Stimulated activated CD8-positive, alpha-beta memory T cell treated with anti-CD3 and anti-CD28 coated beads, Interleukin-7, amount 100 ng/mL, for 4 hours (primary cell): ENCODE data around the gene CALML3.

Source experiments
- DNase-seq, 2 donors: peaks; one replicate each; pipeline ENCODE4 v3.0.0-alpha.2; 2020; ENCODE audit warnings: low read depth in 2 of 2

Gene CALML3

DNA sequence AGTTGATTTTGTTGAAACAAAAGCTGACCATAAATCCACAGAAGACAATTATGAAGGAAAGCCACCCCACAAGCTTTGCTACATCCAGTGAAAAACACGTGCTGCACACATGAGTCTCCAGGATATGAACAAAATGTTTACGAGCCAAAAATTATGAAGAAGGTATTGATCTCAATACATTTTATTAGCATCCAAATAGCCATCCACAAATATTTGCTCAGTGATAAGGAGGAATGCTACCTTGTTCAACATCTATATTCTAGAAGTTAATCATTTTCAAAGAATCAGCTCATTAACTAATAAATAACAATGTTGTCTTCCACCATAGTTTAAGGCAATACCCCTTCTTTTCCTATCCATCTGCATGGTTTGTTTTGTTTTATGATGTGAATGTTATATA lies 42.7 kb downstream of the CALML3 start:
- DNase-seq: no peak

DNA sequence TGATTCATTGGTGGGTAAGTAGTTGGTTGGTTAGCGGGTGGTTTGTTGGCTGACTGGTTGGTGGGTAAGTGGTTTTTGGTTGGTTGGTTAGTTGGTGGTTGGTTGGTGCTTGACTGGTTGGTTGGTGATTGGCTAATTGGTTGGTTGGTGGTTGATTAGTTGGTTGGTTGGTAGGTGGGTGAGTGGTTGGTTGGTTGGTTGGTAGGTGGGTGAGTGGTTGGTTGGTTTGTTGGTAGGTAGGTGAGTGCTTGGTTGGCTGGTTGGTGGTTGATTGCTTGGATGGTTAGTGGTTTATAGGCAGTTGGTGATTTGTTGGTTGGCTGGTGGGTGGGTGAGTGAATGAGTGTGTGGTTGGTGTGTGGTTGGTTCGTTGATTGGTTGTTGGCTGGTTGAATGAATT lies 44.2 kb downstream of the CALML3 start:
- DNase-seq: no peak

DNA sequence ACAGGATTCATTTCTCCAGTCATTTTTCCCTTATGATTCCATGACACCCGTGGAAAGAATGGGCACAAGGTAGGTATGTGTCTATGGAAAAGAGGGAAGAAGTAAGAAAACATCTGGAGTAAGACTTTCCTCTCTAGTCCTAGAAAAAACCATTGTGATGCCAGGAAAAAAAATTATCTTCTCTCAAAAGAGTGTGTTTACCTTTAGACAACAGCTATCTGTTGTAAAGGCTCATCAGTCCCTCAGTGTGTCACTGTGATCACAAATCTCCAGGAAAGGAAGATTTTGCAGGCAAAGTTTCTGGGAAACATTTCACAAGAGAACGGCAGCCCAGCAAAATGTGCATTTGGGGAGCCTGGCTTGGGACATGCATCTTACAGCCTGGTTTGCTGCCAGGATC lies 44.8 kb downstream of the CALML3 start:
- no peak for DNase-seq

DNA sequence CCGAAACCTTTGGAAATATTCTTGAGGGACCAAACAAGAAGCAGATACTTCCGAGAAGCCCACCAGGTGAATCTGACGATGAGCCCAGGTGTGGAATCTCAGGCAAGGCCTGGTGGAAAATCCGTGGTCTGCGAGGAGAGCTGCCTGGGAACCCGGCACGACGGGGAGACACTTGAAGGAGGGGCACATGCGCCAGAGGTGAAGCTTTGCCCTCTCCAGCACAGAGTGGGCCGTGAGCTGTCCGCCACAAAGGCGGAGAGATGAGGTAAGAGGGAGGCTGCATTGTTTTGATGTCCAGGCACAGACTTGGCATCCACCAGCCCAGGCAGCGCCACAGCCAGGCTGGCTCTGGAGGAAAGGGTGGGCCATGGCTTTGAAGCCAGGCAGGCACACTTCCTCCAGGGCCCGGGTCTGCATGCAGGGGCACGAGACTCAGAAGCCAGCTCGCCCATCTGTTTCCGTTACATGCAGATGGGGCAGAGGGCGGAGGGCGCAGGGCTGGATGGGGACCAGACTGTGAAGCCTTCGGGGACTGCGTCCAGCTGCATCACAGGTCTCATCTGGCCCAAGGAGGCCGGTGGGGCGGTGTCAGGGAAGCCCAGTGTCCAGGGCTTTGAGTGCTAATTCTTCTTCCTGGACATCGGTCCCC lies 45.4 kb downstream of the CALML3 start:
- no peak for DNase-seq

DNA sequence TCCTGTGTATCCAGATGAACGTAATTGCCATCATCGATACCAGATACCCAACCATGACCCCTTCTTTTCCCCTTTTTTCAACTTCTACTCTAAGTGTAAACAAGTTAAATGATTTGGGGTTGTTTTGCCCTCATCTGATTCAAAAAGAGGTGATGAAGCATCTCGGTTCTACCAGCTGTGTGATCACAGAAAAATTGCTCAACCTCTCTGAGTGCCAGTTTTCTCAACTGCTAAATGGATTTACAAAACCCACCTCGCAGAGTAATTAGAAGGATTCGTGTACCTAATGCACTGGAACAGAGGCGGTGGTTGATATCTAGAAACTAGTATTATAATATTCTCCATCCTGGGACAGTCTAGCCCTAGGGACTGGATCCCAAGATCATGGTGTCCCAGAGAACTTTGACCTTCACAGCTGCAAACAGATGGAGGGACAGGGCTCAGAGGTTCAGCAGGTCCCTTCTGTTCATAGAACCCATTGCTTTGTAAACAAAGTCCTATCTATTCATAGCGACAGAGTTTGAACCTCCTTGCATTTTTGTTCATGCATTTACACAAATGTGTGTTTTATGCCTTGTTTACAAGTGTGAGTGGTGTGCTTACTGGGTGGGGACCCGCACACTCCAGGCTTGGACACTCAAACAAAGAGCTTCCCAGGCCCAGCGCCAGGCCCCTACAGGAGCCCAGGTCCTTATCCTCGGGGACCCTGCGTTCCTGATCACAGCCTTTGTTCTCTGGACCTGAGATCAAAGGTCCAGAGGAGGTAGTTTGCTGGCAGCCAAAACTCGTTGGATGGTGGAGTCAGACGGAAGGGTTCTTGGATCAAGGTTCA lies 46.4 kb downstream of the CALML3 start:
- no peak for DNase-seq

DNA sequence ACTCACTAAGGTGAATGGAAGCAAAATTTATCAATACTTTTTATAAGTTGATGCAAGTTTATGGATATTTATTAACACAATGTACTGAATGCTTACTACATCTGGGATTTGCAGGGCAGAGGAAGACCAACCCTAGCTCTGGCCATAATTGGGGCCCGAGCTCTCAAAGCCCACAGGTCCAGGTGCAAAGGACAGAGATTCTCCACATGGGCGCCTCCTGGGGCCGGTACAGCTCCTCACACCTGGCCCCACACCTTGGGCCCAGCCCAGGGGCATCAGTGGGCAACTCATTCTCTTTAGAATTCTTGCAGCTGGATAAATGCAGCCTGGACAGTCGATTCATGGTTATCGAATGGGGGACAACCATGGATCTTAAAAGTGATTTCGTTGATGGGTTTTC lies 47.1 kb downstream of the CALML3 start:
- DNase-seq: no peak

DNA sequence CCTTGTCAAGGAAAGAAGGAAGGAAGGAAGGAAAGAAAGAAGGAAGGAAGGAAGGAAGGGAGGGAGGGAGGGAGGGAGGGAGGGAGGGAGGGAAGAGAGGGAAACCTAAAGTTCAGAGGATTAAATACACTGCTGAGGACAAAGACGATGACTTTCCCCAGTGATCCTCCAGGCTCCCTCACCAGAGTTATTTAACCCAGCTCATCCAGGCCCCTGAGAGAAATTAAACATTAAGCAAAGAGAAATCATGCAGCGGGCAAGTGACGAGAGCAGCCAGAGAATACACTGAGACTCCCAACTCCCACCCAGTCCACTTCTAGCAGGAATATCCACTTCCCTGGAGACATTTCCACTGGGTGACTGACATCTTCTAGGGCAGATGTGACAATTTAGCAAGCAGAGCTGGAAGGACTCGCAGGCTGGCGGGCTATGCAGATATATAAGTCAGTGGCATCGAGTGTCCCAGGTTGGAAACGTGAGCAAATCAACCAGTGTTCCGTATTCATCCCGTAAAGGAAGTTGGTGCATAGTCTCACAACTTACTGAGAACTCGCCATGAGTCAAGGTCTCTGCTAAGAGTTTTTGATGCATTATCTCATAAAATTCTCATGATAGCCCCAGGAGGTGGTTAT lies 48.7 kb downstream of the CALML3 start:
- no peak for DNase-seq

DNA sequence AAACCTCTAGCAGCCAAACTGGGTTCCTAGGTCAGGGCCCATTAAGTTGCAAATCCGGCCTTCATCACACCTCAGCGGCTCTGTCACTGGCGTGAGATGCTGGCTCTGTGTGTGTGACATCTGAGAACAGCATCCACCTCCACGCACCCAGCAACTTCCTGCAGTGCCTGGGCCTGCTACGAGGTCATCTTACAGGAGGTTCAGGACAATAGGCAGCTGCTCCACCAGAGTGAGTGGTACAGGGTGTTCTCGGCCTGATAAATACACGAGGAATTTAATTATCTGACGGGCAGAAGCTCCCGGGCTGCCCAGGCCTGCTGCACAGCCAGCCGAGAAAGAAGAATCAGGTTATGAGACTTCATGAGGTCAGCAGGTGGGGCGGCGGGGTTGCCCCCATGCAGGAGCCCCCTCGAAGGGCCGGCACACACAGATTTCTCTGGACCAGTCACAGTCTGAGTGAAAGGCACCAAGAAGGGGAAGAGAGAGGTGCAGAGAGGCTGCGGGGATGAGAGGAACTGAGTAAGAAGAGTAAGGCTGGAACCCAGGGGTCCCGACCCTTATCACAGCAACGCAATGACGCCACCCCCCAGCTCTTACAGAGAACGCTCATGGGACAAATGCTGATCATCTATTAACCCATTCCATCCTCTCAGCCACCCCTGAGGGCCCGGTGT lies 49.3 kb downstream of the CALML3 start:
- DNase-seq: no peak

DNA sequence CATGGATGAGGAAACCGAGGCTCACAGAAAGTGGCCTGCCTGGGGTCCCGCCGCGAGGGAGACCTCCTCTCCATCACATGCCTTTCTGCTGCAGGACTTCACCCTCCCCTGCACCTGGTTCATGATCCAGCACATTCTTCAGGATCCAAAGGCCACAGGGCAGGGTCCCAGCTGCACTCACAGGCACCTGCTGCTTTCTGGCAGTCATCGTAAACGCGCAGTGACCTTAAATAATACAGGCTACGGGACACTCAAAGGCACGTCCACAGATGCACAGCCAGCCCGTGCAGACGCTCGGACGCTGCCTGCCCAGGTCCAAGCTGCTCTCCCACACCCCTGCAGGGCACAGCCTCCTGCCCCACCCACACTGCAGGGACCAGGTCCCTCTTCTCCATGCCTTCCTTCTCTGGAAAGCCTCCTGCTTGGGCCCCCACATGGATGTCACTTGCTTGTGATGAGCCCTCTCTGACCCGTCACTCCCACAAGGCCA lies 49.9 kb downstream of the CALML3 start:
- DNase-seq: no peak

DNA sequence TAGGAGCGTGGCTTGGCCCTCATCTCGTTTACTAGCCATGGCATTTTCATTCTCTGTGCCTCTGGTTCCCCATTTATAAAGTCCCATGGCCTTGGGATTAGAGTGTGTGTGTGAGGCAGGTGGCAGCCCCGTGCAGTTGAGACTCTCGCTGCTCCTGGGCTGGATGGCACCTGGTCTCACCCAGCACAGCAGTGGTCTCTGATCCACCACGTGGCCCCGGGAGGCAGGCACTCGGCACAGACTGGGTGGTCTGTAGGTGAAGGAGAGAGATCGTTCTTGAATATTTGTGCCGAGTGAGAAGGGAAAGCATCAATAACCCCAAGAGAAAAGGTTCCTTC lies 50.4 kb downstream of the CALML3 start:
- no peak for DNase-seq

DNA sequence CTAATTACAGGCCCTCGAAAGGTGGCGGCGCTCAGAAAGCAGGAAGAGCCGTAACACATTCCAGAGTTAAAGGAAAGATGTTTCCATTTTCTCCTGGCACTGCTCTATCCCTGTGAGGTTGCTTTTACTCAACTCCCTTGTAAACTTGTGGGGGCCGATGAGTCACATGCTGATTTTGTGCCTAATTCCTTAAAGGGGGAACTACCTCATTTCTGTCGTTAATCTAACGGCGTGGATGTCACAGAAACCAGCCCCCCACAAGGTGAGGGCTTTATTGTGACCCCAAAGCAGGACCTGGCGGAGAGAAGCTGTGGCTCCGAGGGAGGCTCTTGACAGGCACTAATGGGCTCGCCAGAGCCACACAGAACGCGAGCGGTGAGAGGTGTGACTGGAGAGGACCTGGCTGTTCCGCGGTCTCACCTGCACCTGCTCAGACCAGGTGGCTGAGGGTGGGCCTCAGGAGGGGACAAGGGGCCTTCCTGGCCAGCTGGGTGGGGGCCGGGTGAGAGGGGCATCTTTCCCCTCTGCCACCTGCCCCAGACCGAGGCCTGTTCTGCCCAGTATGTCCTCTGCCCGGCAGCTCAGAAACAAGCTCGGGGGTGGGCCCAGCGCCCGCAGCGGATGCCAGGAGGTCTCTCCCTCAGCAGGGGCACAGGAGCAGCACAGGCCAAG lies 50.9 kb downstream of the CALML3 start:
- no peak for DNase-seq

DNA sequence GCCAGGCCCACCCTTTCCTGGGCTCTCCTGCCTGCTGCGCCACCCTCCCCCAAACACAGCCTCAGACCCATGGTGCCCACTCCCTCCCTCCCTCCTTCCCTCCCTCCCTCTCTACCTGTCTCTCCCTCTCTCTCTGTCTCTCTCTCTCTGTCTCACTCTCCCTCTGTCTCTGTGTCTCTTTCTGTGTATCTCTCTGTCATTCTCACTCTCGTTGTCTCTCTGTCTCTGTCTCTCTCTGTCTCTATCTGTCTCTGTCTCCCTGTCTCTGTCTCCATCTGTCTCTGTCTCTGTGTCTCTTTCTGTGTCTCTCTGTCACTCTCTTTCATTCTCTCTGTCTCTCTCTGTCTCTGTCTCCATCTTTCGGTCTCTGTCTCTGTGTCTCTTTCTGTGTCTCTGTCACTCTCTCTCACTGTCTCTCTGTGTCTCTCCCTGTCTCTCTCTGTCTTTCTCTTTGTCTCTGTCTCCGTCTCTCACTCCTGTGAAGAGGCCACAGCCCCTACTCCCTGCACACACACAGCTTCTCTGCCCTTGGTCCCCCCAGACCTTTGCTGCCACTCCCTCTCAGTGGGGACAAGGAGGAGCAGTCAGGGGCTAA lies 51.5 kb downstream of the CALML3 start:
- no peak for DNase-seq
